ENCODE measurements around the gene POLR2J.

- TF ChIP-seq, protein P1, sequence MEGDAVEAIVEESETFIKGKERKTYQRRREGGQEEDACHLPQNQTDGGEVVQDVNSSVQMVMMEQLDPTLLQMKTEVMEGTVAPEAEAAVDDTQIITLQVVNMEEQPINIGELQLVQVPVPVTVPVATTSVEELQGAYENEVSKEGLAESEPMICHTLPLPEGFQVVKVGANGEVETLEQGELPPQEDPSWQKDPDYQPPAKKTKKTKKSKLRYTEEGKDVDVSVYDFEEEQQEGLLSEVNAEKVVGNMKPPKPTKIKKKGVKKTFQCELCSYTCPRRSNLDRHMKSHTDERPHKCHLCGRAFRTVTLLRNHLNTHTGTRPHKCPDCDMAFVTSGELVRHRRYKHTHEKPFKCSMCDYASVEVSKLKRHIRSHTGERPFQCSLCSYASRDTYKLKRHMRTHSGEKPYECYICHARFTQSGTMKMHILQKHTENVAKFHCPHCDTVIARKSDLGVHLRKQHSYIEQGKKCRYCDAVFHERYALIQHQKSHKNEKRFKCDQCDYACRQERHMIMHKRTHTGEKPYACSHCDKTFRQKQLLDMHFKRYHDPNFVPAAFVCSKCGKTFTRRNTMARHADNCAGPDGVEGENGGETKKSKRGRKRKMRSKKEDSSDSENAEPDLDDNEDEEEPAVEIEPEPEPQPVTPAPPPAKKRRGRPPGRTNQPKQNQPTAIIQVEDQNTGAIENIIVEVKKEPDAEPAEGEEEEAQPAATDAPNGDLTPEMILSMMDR (IDR thresholded peaks at IDR 0.05): no peak
- no peak for TF ChIP-seq POLR2A (IDR thresholded peaks at IDR 0.05)
- TF ChIP-seq EP300 (IDR thresholded peaks at IDR 0.05): no peak
- TF ChIP-seq POLR2AphosphoS5 (IDR thresholded peaks at IDR 0.05): no peak
These were observed 49.4 kb downstream of the POLR2J start for GRCh38 chr7:102429141-102429899.

Data from gastroesophageal sphincter (tissue), 3 donors.